H9 (cell line): ENCODE results near the gene MYO15B. TPM values are rescaled to one million over a fixed set of nuclear protein-coding genes. Genes with fewer than 3 reads are reported as not detected.

ENCODE experiments used
- DNase-seq: peaks from one replicate; pipeline ENCODE4 v3.0.0-alpha.2; 2017
- H2AFZ ChIP-seq: one replicate; pipeline ENCODE4 v1.6.1; 2013; ENCODE audit warnings: mild to moderate bottlenecking, low read length, control low read depth, moderate library complexity
- H2AK5ac ChIP-seq: 2 replicates; pipeline ENCODE4 v1.6.1; 2013; ENCODE audit warnings: low read length, control low read depth, mixed read lengths; ENCODE audit not compliant: insufficient read length
- H2BK120ac ChIP-seq: one replicate; pipeline ENCODE4 v1.6.1; 2013; ENCODE audit warnings: low read depth, mild to moderate bottlenecking, low read length, control low read depth, inconsistent platforms; ENCODE audit not compliant: poor library complexity, severe bottlenecking
- H2BK12ac ChIP-seq: 2 replicates; pipeline ENCODE4 v1.6.1; 2013; ENCODE audit warnings: low read length, control low read depth, mixed read lengths, low read depth; ENCODE audit not compliant: insufficient read length
- H2BK15ac ChIP-seq: 2 replicates; pipeline ENCODE4 v1.6.1; 2013; ENCODE audit warnings: low read depth, low read length, control low read depth
- H2BK20ac ChIP-seq: one replicate; pipeline ENCODE4 v1.6.1; 2013; ENCODE audit warnings: low read depth, mild to moderate bottlenecking, low read length, control low read depth, inconsistent platforms; ENCODE audit not compliant: poor library complexity, severe bottlenecking
- H2BK5ac ChIP-seq: 2 replicates; pipeline ENCODE4 v1.6.1; 2013; ENCODE audit warnings: low read length, control low read depth, mixed read lengths; ENCODE audit not compliant: insufficient read length
- H3K14ac ChIP-seq: 2 replicates; pipeline ENCODE4 v1.6.1; 2013; ENCODE audit warnings: low read length, control low read depth; ENCODE audit not compliant: insufficient read depth
- H3K18ac ChIP-seq: 2 replicates; pipeline ENCODE4 v1.6.1; 2013; ENCODE audit warnings: low read depth, mild to moderate bottlenecking, mixed read lengths, low read length, control low read depth; ENCODE audit not compliant: insufficient read length
- H3K23ac ChIP-seq: 2 replicates; pipeline ENCODE4 v1.6.1; 2013; ENCODE audit warnings: low read length, control low read depth, mixed read lengths, low read depth; ENCODE audit not compliant: insufficient read length
- H3K23me2 ChIP-seq: 2 replicates; pipeline ENCODE4 v1.6.1; 2013; ENCODE audit warnings: low read depth, mild to moderate bottlenecking, mixed read lengths, low read length, control low read depth; ENCODE audit not compliant: insufficient read length, poor library complexity, severe bottlenecking
- H3K27ac ChIP-seq: 2 replicates; pipeline ENCODE4 v1.5.1; 2013; ENCODE audit warnings: low read length, control low read depth, mixed read lengths, low read depth; ENCODE audit not compliant: insufficient read length
- H3K27me3 ChIP-seq: 2 replicates; pipeline ENCODE4 v1.6.1; 2013; ENCODE audit warnings: low read length, control low read depth, inconsistent platforms; ENCODE audit not compliant: insufficient read depth
- H3K4ac ChIP-seq: 2 replicates; pipeline ENCODE4 v1.6.1; 2013; ENCODE audit warnings: low read depth, mild to moderate bottlenecking, control low read depth, inconsistent platforms, low read length, moderate library complexity
- H3K4me1 ChIP-seq: 2 replicates; pipeline ENCODE4 v1.6.1; 2013; ENCODE audit warnings: low read length, control low read depth, inconsistent platforms; ENCODE audit not compliant: insufficient read depth
- H3K4me2 ChIP-seq: 2 replicates; pipeline ENCODE4 v1.6.1; 2013; ENCODE audit warnings: low read length, control low read depth, mixed read lengths; ENCODE audit not compliant: insufficient read length, insufficient read depth
- H3K56ac ChIP-seq: 2 replicates; pipeline ENCODE4 v1.6.1; 2013; ENCODE audit warnings: low read depth, mild to moderate bottlenecking, mixed read lengths, low read length, control low read depth; ENCODE audit not compliant: insufficient read length
- H3K79me1 ChIP-seq: 2 replicates; pipeline ENCODE4 v1.6.1; 2013; ENCODE audit warnings: low read depth, mild to moderate bottlenecking, moderate library complexity, low read length, control low read depth, inconsistent platforms; ENCODE audit not compliant: insufficient read depth, poor library complexity, severe bottlenecking
- H3K79me2 ChIP-seq: 2 replicates; pipeline ENCODE4 v1.6.1; 2013; ENCODE audit warnings: low read length, control low read depth, inconsistent platforms; ENCODE audit not compliant: insufficient read depth
- H3K9ac ChIP-seq: 2 replicates; pipeline ENCODE4 v1.6.1; 2013; ENCODE audit warnings: low read length, control low read depth, mixed read lengths; ENCODE audit not compliant: insufficient read length; ENCODE audit errors: extremely low read depth
- H3K9me3 ChIP-seq: one replicate; pipeline ENCODE4 v1.6.1; 2013; ENCODE audit warnings: low read depth, low read length, inconsistent platforms; ENCODE audit not compliant: control insufficient read depth
- H3T11ph ChIP-seq: one replicate; pipeline ENCODE4 v1.6.1; 2013; ENCODE audit warnings: mild to moderate bottlenecking, low read length, control low read depth, inconsistent platforms
- H4K20me1 ChIP-seq: one replicate; pipeline ENCODE4 v1.6.1; 2013; ENCODE audit not compliant: control insufficient read depth, insufficient read length, insufficient read depth
- H4K5ac ChIP-seq: 2 replicates; pipeline ENCODE4 v1.6.1; 2013; ENCODE audit warnings: low read depth, mild to moderate bottlenecking, mixed read lengths, low read length, control low read depth; ENCODE audit not compliant: insufficient read length
- H4K8ac ChIP-seq: replicated peaks from 2 replicates; pipeline ENCODE4 v1.6.1; 2013; ENCODE audit warnings: low read length, control low read depth, mixed read lengths, low read depth; ENCODE audit not compliant: insufficient read length
- H4K91ac ChIP-seq: 2 replicates; pipeline ENCODE4 v1.6.1; 2013; ENCODE audit warnings: low read depth, mild to moderate bottlenecking, moderate library complexity, mixed read lengths, low read length, control low read depth; ENCODE audit not compliant: insufficient read length
- H3K27ac Mint-ChIP-seq, 3 experiments: 2 replicates in 2 of 3; 3 replicates in 1 of 3; pipeline ENCODE4 v1.8.0; 2020 to 2021; ENCODE audit warnings: mixed read lengths in 3 of 3, mild to moderate bottlenecking in 1 of 3, moderate library complexity in 1 of 3
- H3K27me3 Mint-ChIP-seq: 2 replicates; pipeline ENCODE4 v1.8.0; 2021; ENCODE audit warnings: low read depth, mild to moderate bottlenecking, moderate library complexity, mixed read lengths
- H3K36me3 Mint-ChIP-seq, 3 experiments: 2 replicates in 2 of 3; 3 replicates in 1 of 3; pipeline ENCODE4 v1.8.0; 2020 to 2021; ENCODE audit warnings: low read depth in 3 of 3, mixed read lengths in 3 of 3; ENCODE audit not compliant: insufficient read depth in 1 of 3
- H3K4me1 Mint-ChIP-seq, 2 experiments: 2 replicates each; pipeline ENCODE4 v1.8.0; 2020; ENCODE audit warnings: mixed read lengths in 2 of 2
- H3K4me3 Mint-ChIP-seq, 2 experiments: 2 replicates in 1 of 2; 3 replicates in 1 of 2; pipeline ENCODE4 v1.8.0; 2020 to 2021; ENCODE audit warnings: mild to moderate bottlenecking in 2 of 2, mixed read lengths in 2 of 2, moderate library complexity in 1 of 2
- H3K9me3 Mint-ChIP-seq, 2 experiments: 2 replicates in 1 of 2; 3 replicates in 1 of 2; pipeline ENCODE4 v1.8.0; 2020; ENCODE audit warnings: mild to moderate bottlenecking in 2 of 2, mixed read lengths in 2 of 2, moderate library complexity in 1 of 2
- CTCF ChIP-seq: fragments of 200-600 bp; sonication (generic); conservative IDR thresholded peaks from 3 replicates; pipeline ENCODE4 v1.8.0; 2021; ENCODE audit warnings: antibody characterized with exemption, mild to moderate bottlenecking
- WGBS: extraction: QIAGEN DNeasy Blood & Tissue Kit; methylation state at CpG from one replicate; pipeline ENCODE4 v1.1.7; 2013; ENCODE audit warnings: missing lambda C conversion rate, low lambda C conversion rate, mixed read lengths; ENCODE audit not compliant: insufficient read length; ENCODE audit errors: extremely low coverage; 5-methylcytosine and 5-hydroxymethylcytosine counted together
- total RNA-seq: library from RNA; stranded (reverse); gene quantifications from 2 replicates; pipeline ENCODE4 v1.2.1, GENCODE V29; 2021

Gene MYO15B
- total RNA-seq, 1 experiment from 2014 or later, result 41.9 TPM

GRCh38 chr17:75673487-75673886 is 85.9 kb downstream of the MYO15B start:
- TF ChIP-seq CTCF, result no peak
- no peak overlapping the region for H3K4ac ChIP-seq
- H2AFZ ChIP-seq, result no peak overlapping the region
- H4K20me1 ChIP-seq, result no peaks in the 10 kb centered on the region
- H3K79me2 ChIP-seq, result peaks cover 3% of the 10 kb centered on the region; the same call in 1 of the 2 replicates
- no peak overlapping the region for H2BK15ac ChIP-seq
- H2BK120ac ChIP-seq, result no peak overlapping the region
- no peaks in the 10 kb centered on the region for H3K27me3 Mint-ChIP-seq
- H3K18ac ChIP-seq, result no peak overlapping the region
- no peak overlapping the region for H3K4me2 ChIP-seq
- no peaks in the 10 kb centered on the region for H3K9me3 Mint-ChIP-seq
- H3K27ac ChIP-seq, result no peak overlapping the region
- no peak overlapping the region for H2BK12ac ChIP-seq
- no peak overlapping the region for H2AK5ac ChIP-seq
- H3K4me1 ChIP-seq, result no peaks in the 10 kb centered on the region
- H2BK5ac ChIP-seq, result no peak overlapping the region
- no peak overlapping the region for H3K9ac ChIP-seq
- no peak for DNase-seq
- peaks cover under 1 to 1% of the 10 kb centered on the region in 2 experiments; a peak in 2 of 4 replicates for H3K4me1 Mint-ChIP-seq
- no peak overlapping the region for H2BK20ac ChIP-seq
- no peak overlapping the region for H3T11ph ChIP-seq
- no peak overlapping the region for H4K5ac ChIP-seq
- no peak overlapping the region for H4K91ac ChIP-seq
- no peak overlapping the region for H3K56ac ChIP-seq
- no CpG with 5 or more reads among the region's 4 CpGs for WGBS
- no peaks in the 10 kb centered on the region for H3K23me2 ChIP-seq
- no peak overlapping the region for H3K14ac ChIP-seq
- H3K79me1 ChIP-seq, result no peaks in the 10 kb centered on the region
- H3K4me3 Mint-ChIP-seq, result no peak overlapping the region
- no peaks in the 10 kb centered on the region for H3K27me3 ChIP-seq
- H3K23ac ChIP-seq, result no peak overlapping the region
- H3K9me3 ChIP-seq, result no peaks in the 10 kb centered on the region
- peak overlapping the region in 1 of 3 experiments; percentile 72; a peak in 2 of 7 replicates for H3K27ac Mint-ChIP-seq
- H4K8ac ChIP-seq, result no peak overlapping the region
- H3K36me3 Mint-ChIP-seq, result peaks cover 10 to 62% (median 51%) of the 10 kb centered on the region in 3 experiments; a peak in 6 of 7 replicates

Other genes with a start within 250 kb of the MYO15B start
- 87.7 and 91.7 TPM in 2 replicates for gene GRB2, start 182.1 kb upstream of the MYO15B start, total RNA-seq
- 61.4 and 67.9 TPM in 2 replicates for gene TMEM94, start 131.2 kb upstream of the MYO15B start, total RNA-seq
- gene CASKIN2, start 72.3 kb upstream of the MYO15B start, total RNA-seq, result 35.2 and 37.0 TPM in 2 replicates
- 44.5 and 45.5 TPM in 2 replicates for gene TSEN54, start 71.3 kb upstream of the MYO15B start, total RNA-seq
- gene LLGL2, start 62.1 kb upstream of the MYO15B start, total RNA-seq, result 85.9 and 90.4 TPM in 2 replicates
- gene SMIM5, start 45.6 kb downstream of the MYO15B start, total RNA-seq, result 0.20 and 0.24 TPM in 2 replicates
- 40.0 and 40.1 TPM in 2 replicates for gene RECQL5, start 79.4 kb downstream of the MYO15B start, total RNA-seq
- 82.6 and 89.7 TPM in 2 replicates for gene SAP30BP, start 79.5 kb downstream of the MYO15B start, total RNA-seq
- gene ITGB4, start 133.7 kb downstream of the MYO15B start, total RNA-seq, result 3.9 and 5.3 TPM in 2 replicates
- gene GALK1, start 177.4 kb downstream of the MYO15B start, total RNA-seq, result 36.7 and 38.4 TPM in 2 replicates
- gene UNK, start 197.0 kb downstream of the MYO15B start, total RNA-seq, result 35.6 and 36.4 TPM in 2 replicates